Skin epidermis (tissue), 12 donors: Measurements from ENCODE around the gene EIF2AK3.
"Not testable (repeated sequence)": the region's sequence is repeated elsewhere in the genome, so short reads cannot be mapped to it uniquely, and the experiment has no call there.

ENCODE experiments used
- H3K27ac ChIP-seq, 21 experiments: fragments of 200-600 bp; sonication (generic) in 11 of 21; one replicate each; pipeline ENCODE4 v1.5.0; 2020; ENCODE audit warnings: mild to moderate bottlenecking in 3 of 21, inconsistent platforms in 2 of 21, moderate library complexity in 2 of 21
- H3K4me3 ChIP-seq, 7 experiments: fragments of 200-600 bp; sonication (generic) in 2 of 7; one replicate each; pipeline ENCODE4 v1.5.0; 2020; ENCODE audit warnings: inconsistent platforms in 2 of 7, mild to moderate bottlenecking in 2 of 7, moderate library complexity in 1 of 7

EIF2AK3 gene

GRCh38 chr2:88638123-88638650 is 10.9 kb upstream of the EIF2AK3 start:
- H3K27ac ChIP-seq, result no peak overlapping the region
- H3K4me3 ChIP-seq, result no peak overlapping the region

DNA sequence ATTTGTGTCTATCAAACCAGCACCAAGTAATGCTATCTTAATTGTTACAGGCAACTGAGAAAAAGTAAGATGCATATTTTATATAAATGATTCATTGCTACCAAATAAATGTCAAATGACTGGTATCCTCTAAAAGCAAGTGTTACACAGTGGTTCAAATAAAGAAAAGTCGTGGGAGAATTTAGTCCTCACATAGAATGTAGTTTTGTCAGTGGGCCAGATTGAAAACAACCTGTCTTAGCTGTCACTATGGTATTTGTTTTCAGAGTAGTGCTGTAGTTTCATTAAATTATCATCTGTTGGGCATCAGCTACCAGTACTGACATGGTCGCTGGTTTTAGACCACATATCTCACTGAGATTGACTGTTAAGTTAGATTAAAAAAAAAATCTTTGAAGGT is 10.2 kb upstream of the EIF2AK3 start:
- Histone ChIP-seq H3K27ac (no peak overlapping the region), H3K4me3 (no peak overlapping the region)

DNA sequence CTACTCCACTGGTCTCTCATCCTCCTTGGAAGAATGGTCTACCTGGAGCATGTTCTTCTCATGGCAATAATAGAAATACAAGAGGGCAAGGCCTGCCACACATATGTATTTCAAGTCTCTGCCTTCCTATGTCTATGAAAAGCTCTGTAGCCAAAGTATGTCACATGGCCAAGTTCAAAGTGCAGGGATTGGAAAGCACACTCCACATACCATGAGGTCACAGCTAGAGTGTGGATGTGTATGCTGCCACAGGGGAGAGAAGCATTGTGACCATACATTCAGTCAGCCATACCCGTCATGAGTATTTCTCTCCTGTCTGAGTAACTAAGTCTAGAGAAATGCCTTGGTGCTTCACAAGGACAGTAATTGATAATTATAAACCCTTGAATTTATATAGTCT is 8.8 kb upstream of the EIF2AK3 start:
- no peak overlapping the region for H3K27ac ChIP-seq
- H3K4me3 ChIP-seq, result no peak overlapping the region

GRCh38 chr2:88632569-88632968 is 5.3 kb upstream of the EIF2AK3 start:
- no peak overlapping the region for H3K4me3 ChIP-seq

GRCh38 chr2:88628571-88628939 is 1.3 kb upstream of the EIF2AK3 start:
- H3K4me3 ChIP-seq, result peak overlapping the region in 6 of 7 experiments; percentile 40 to 95 (median 84)
- peak overlapping the region; percentile 75 to 99 (median 95) for H3K27ac ChIP-seq

More at GRCh38 chr2:88632569-88632968, 5.3 kb upstream of the EIF2AK3 start:
- no peak overlapping the region for H3K27ac ChIP-seq

DNA sequence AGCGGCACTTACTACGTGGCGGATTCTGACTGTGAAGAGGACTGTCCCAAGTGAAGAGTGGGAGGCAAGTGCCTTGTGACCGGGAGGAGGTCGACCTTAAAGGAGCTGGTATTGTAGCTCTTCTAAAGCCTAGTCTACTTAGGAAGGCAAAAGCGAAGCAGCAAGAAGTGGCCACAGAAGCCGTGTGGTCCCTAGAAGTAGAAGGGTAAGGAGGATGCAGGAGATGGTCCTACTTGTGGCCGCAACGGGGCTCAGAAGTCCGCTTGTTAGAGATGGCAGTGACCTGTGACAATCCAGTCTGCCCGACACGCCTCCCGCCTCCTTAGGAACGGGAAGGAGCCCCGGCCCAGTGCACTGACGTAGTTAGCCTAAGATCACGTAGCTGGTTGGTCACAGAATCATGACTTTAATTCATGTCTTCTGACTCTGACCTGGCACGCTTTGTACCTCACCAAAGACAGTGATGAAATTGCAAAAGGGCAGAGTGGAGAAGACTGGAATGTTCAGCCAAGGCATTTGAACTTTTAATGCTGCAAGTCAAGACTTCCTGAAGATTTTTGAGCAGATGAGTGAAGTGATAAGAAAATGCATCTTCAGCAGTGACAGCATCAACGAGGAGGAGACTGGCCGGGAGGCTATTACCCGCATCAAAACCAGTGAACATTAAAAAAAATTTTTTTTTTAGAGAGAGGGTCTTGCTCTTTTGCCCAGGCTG is 749 bp upstream of the EIF2AK3 start:
- Histone ChIP-seq H3K27ac (peak overlapping the region; percentile 75 to 99 (median 95)), H3K4me3 (peak overlapping the region; percentile 40 to 95 (median 86))

GRCh38 chr2:88626171-88627054 is 851 bp downstream of the EIF2AK3 start:
- H3K4me3 ChIP-seq, result peak overlapping the region; percentile 81 to 95 (median 92)
- H3K27ac ChIP-seq, result peak overlapping the region; percentile 71 to 98 (median 93)

- Histone ChIP-seq H3K27ac (peak overlapping the region in 1 of 21 experiments; percentile 0), H3K4me3 (no peak overlapping the region)
Measured at GRCh38 chr2:88624477-88624876, 2.8 kb downstream of the EIF2AK3 start.

- H3K27ac ChIP-seq, result peak overlapping the region in 1 of 21 experiments; percentile 0
- not testable (repeated sequence) for H3K4me3 ChIP-seq
Measured at GRCh38 chr2:88623831-88624465, 3.3 kb downstream of the EIF2AK3 start.

DNA sequence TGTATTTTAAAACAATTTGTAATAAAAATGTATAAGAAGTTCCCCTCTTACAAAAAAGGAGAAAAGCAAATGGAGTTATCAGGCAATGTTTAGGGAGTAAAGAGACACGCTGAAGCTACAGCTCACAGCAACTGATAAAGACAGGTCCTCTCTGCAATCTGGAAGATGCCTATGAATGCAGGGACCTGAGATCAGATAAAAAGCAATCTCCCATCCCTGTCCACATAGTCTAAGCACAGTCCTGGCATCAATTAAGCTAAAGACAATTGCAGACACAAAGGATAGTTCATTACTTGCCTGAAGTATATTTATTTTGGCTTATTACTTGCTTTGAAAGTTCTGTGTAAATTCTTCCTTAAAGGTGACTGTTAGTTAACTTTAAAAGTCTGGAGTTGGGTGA is 5.0 kb downstream of the EIF2AK3 start:
- no peak overlapping the region for H3K4me3 ChIP-seq
- no peak overlapping the region for H3K27ac ChIP-seq

DNA sequence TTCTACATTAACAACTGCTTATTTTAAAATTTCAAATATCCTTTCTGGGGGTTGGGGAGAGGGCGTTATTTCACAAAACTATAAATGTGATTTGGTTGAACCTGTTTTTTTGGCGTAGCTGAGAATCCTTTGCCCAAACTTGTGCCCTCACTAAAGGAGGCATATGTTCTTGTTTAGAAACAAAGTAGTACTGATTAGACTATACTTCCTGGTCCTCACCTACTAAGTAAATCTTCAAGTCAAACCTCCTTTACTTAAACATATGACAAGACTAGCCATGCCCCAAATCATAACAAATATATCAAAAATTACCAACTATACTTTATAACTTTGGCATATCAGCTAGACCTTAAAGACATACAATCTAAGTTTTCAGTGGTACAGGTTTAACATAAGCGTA is 5.8 kb downstream of the EIF2AK3 start:
- no peak overlapping the region for H3K27ac ChIP-seq
- no peak overlapping the region for H3K4me3 ChIP-seq

- Histone ChIP-seq H3K4me3 (no peak overlapping the region), H3K27ac (no peak overlapping the region)
Measured at GRCh38 chr2:88620015-88620414, 7.2 kb downstream of the EIF2AK3 start.

- Histone ChIP-seq H3K27ac (no peak overlapping the region), H3K4me3 (no peak overlapping the region)
Measured at GRCh38 chr2:88615822-88616221, 11.4 kb downstream of the EIF2AK3 start.

DNA sequence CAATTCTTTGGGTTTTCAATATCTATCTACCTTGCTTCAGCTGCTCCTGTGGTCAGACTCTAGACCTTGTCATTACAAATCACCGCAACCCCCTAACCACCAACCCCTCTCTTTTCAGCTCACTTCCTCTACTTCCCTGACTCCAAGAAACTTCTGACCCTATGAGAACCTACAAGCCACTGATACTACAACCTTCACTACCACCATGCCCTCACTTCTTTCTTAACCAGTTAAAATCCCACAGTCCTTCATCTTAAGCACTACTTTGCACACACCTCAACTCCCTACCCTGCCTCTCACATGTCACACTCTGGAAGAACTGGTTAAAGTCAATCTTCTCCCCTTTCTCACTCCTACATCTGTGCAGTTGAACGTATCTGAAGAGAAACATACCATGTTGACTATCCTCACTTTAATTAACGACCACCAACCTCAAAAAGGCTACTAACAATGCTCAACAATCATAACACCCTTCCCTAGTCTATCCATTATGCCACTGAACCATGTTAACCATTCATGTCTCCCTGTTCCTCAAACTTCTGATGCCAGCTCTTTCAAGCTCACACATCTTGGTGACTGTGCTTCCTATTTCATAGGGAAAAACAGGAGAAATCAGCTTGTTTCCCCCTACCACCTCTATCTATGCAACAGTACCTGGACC is 12.6 kb downstream of the EIF2AK3 start:
- H3K4me3 ChIP-seq, result no peak overlapping the region
- peak overlapping the region in 1 of 21 experiments; percentile 23 for H3K27ac ChIP-seq

- H3K4me3 ChIP-seq, result no peak overlapping the region
- peak overlapping the region in 1 of 21 experiments; percentile 38 for H3K27ac ChIP-seq
Measured at GRCh38 chr2:88613921-88614320, 13.3 kb downstream of the EIF2AK3 start.

DNA sequence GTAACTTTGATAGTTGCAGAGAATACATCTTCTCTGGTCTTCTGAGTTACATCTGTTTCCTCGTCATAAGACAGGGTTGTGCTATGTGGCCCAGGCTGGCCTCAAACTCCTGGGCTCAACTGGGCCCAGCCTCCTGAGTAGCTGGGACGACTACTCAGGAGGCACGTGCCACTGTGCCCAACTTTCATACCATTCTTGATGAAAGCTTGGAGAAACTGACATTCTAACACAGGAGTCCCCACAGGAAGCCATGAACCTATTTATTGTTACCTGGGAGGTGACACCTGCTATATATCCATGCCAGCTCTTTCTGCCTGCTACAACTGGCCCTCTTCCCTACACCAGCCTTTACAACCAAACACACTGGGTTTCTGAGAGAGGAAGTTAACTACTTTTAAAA is 19.1 kb downstream of the EIF2AK3 start:
- Histone ChIP-seq H3K27ac (peak overlapping the region in 1 of 21 experiments; percentile 49), H3K4me3 (no peak overlapping the region)

DNA sequence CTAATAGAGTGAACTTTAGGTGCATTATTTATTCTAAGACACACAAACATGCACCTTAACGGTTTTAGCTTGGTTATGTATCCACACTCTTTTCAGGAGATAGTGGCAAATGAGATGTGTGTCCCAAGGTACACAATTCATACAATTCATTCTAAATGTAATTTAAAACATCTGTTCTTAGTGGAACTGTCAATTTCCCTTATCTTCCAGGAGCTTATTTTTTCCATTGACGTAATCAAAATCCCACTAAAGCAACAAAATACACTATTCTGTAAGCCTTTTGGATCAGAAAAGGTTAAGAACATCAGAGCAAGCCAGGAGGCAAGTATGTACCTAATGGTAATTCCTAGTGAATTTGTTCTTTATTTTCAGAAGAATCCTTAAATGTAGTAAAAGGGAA is 19.8 kb downstream of the EIF2AK3 start:
- no peak overlapping the region for H3K27ac ChIP-seq
- H3K4me3 ChIP-seq, result no peak overlapping the region

DNA sequence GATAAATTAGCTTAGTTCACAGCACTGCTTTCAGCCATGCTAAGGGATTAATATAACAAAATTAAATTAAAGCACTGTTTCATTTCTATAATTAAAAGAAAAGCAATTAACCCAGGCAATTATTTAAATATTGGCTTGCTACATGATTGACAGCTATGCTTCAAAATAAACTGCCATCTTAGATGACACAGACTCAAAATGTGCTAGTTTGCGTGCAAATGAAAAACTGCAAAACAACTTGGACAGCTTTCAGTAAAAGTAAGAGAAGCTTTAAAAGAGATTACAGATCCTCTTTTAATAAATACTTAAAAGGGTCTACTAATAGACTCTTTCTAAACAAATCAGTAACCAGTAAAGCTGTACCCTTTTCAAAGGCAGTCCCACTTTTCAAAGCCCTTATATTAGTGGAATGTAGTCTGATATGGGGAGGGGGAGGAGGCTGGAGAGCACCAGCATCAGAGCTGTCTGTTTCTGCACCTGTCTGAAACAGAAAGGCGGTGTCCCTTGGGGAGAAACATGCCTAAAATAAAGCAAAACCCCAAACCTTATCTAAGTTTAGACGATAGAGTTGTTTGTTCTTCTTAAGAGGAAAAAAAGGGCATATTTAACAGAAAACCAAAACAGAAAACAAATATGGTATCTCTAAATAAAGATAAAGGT is 20.8 kb downstream of the EIF2AK3 start:
- no peak overlapping the region for H3K4me3 ChIP-seq
- no peak overlapping the region for H3K27ac ChIP-seq

GRCh38 chr2:88603146-88603545 is 24.1 kb downstream of the EIF2AK3 start:
- H3K27ac ChIP-seq, result peak overlapping the region in 5 of 21 experiments; percentile 5 to 48 (median 23)
- no peak overlapping the region for H3K4me3 ChIP-seq
